Smooth muscle cell of the coronary artery (primary cell): ENCODE data around the gene JPH4. TPM values are rescaled to one million over a fixed set of nuclear protein-coding genes. Genes with fewer than 3 reads are reported as not detected.

Experiments used
- total RNA-seq: library from RNA; depleted of rRNA; stranded (reverse); fragments of >200 nt; gene quantifications from 2 replicates; pipeline ENCODE4 v1.2.3, GENCODE V29; 2014; ENCODE audit warnings: low replicate concordance

JPH4 gene
- total RNA-seq = not detected in 2 replicates

DNA sequence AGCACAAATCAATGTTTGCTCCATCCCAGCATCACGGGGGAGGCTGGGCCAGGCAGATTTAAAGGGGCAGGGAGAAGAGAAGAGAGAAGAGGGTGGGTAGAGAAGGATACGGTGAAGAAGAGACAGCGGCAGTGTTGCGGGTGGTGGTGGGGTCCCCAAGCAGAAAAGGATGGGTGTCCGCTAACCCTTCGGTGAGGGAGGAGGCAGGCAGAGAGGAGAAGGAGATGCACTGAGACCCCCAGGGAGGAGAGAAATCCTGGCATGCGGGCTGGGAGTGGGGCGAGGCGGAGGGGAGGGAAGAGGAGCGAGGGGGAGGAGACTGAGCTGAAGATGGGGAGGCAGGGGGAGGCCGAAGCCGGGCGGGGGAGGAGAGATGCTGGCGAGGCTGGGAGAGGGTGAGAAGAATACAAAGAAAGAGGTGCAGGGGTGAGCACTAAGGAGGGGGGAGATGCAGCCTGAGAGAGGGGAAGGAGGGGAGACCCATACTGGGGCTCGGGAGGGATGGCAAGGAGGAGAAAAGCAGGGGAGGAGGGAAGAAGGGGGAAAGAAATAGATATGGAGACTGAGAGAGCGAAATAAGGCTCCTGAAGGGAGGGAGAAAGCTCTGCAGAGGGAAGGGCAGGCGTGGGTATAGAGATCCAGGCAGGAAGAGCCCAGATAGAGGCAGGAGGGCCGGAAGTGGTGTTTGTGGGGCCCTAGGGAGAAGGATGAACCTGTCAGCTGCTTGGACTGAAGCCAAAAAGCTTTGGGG is at the start of gene JPH4:
Gene JPH4, minus strand, starts transcription at position 231 of the 751 bp plus-strand sequence. CDS start 1,337 bp downstream, outside the sequence.

GRCh38 chr14:23567186-23568020 is 11.2 kb downstream of the JPH4 start, which contains the start of gene AP1G2:
Gene AP1G2 (minus strand): TSS chr14:23567791. CDS start chr14:23567314, 477 bp downstream.

GRCh38 chr14:23555882-23556699 is 22.5 kb downstream of the JPH4 start, which contains the start of gene THTPA:
Gene THTPA (plus strand): TSS chr14:23556271. CDS start chr14:23556758, 487 bp downstream.

GRCh38 chr14:23551266-23552028 is 27.1 kb downstream of the JPH4 start, which contains the start of gene ZFHX2:
Gene ZFHX2 (minus strand): TSS chr14:23551765. CDS start chr14:23535325, 16,440 bp downstream.

Other genes with a start within 250 kb of the JPH4 start
- gene SLC22A17, start 225.9 kb downstream of the JPH4 start, total RNA-seq = 17.3 and 19.0 TPM in 2 replicates
- 1.1 and 4.9 TPM in 2 replicates for gene EFS, start 213.6 kb downstream of the JPH4 start, total RNA-seq
- not detected in 2 replicates for gene IL25, start 206.0 kb downstream of the JPH4 start, total RNA-seq
- gene CMTM5, start 201.7 kb downstream of the JPH4 start, total RNA-seq = not detected in 2 replicates
- gene MYH6, start 170.5 kb downstream of the JPH4 start, total RNA-seq = under 0.01 TPM in 1 of 2 replicates, not detected in the other
- 1.1 TPM in 1 of 2 replicates, not detected in the other for gene MYH7, start 143.1 kb downstream of the JPH4 start, total RNA-seq
- 39.4 and 57.1 TPM in 2 replicates for gene NGDN, start 109.1 kb downstream of the JPH4 start, total RNA-seq
- gene ZFHX2, start 27.0 kb downstream of the JPH4 start, total RNA-seq = 0.08 and 0.35 TPM in 2 replicates
- 10.6 and 22.3 TPM in 2 replicates for gene THTPA, start 22.5 kb downstream of the JPH4 start, total RNA-seq
- gene AP1G2, start 11.0 kb downstream of the JPH4 start, total RNA-seq = 6.5 and 7.7 TPM in 2 replicates
- gene DHRS2, start 57.6 kb upstream of the JPH4 start, total RNA-seq = 0.08 and 0.12 TPM in 2 replicates